HG02870 (cell line): ENCODE results near the gene PDE9A.

ENCODE experiments used
- ATAC-seq: cut with Tn5 transposase; IDR thresholded peaks from one replicate; pipeline ENCODE4 v1.9.1; 2021; ENCODE audit warnings: mild to moderate bottlenecking, moderate library complexity; ENCODE audit not compliant: unreplicated experiment

PDE9A gene

GRCh38 chr21:42670058-42670880 is 16.8 kb downstream of the PDE9A start:
- ATAC-seq: no peak

GRCh38 chr21:42670884-42671283 is 17.5 kb downstream of the PDE9A start:
- no peak for ATAC-seq

GRCh38 chr21:42671778-42672593 is 18.6 kb downstream of the PDE9A start:
- no peak for ATAC-seq

- ATAC-seq: no peak
Observed at GRCh38 chr21:42672699-42673458, 19.5 kb downstream of the PDE9A start.

- ATAC-seq: no peak
Observed at GRCh38 chr21:42673633-42674328, 20.4 kb downstream of the PDE9A start.

GRCh38 chr21:42674351-42674940 is 21.0 kb downstream of the PDE9A start:
- ATAC-seq: no peak

GRCh38 chr21:42675403-42675802 is 22.0 kb downstream of the PDE9A start:
- ATAC-seq: no peak

GRCh38 chr21:42676808-42677207 is 23.4 kb downstream of the PDE9A start:
- no peak for ATAC-seq

- no peak for ATAC-seq
Observed at GRCh38 chr21:42677339-42678321, 24.2 kb downstream of the PDE9A start.

- ATAC-seq: no peak
Observed at GRCh38 chr21:42678618-42679295, 25.3 kb downstream of the PDE9A start.

GRCh38 chr21:42679319-42680057 is 26.1 kb downstream of the PDE9A start:
- no peak for ATAC-seq

- no peak for ATAC-seq
Observed at GRCh38 chr21:42680058-42680330, 26.6 kb downstream of the PDE9A start.

- no peak for ATAC-seq
Observed at GRCh38 chr21:42680429-42680828, 27.0 kb downstream of the PDE9A start.

GRCh38 chr21:42681296-42682206 is 28.1 kb downstream of the PDE9A start:
- ATAC-seq: no peak

GRCh38 chr21:42682661-42683210 is 29.3 kb downstream of the PDE9A start:
- ATAC-seq: no peak

GRCh38 chr21:42683371-42684108 is 30.1 kb downstream of the PDE9A start:
- ATAC-seq: no peak
